Gastroesophageal sphincter (tissue), 3 donors: Measurements from ENCODE around the gene RNLS.

Source experiments
- EP300 ChIP-seq: sonication (generic); formaldehyde crosslinking; IDR thresholded peaks from one replicate; pipeline ENCODE4 v1.6.1; 2017; ENCODE audit warnings: antibody characterized with exemption, mild to moderate bottlenecking
- TF ChIP-seq, protein P1 (sequence below), 4 experiments: fragments of 200-600 bp in 2 of 4; fragments of 450-650 bp in 2 of 4; sonication (generic) in 1 of 4; IDR thresholded peaks; one replicate each; pipeline ENCODE4 v1.5.1; 2017 to 2019; ENCODE audit warnings: antibody characterized with exemption in 4 of 4, mild to moderate bottlenecking in 2 of 4, moderate library complexity in 2 of 4

DNA sequence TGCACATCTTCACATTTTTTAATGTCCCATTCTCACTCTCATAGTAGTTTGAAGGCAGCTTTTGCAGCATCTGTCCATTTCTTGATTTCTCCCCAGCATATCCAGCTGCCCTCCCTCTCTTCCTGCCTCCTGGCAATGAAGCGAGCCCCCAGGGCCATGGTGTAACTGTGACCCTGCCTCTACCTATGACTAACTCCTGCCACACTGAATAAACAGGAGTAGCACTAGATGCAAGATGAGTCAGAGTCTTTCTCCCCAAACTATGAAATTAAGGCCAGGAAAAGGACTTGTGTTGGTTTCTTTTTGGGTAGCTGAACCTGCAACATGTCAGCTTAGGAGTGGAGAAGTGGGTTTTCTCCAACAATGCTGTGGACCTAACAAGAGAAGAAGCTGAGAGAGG, 329.0 kb downstream of the RNLS start:
- no peak for TF ChIP-seq EP300
- TF ChIP-seq, protein P1, sequence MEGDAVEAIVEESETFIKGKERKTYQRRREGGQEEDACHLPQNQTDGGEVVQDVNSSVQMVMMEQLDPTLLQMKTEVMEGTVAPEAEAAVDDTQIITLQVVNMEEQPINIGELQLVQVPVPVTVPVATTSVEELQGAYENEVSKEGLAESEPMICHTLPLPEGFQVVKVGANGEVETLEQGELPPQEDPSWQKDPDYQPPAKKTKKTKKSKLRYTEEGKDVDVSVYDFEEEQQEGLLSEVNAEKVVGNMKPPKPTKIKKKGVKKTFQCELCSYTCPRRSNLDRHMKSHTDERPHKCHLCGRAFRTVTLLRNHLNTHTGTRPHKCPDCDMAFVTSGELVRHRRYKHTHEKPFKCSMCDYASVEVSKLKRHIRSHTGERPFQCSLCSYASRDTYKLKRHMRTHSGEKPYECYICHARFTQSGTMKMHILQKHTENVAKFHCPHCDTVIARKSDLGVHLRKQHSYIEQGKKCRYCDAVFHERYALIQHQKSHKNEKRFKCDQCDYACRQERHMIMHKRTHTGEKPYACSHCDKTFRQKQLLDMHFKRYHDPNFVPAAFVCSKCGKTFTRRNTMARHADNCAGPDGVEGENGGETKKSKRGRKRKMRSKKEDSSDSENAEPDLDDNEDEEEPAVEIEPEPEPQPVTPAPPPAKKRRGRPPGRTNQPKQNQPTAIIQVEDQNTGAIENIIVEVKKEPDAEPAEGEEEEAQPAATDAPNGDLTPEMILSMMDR (IDR thresholded peaks at IDR 0.05), result no peak
